Muscle of leg (tissue), 16 donors: ENCODE data around the gene UFC1. TPM values are rescaled to one million over a fixed set of nuclear protein-coding genes. Genes with fewer than 3 reads are reported as not detected.
"Not testable (repeated sequence)": the region's sequence is repeated elsewhere in the genome, so short reads cannot be mapped to it uniquely, and the experiment has no call there.

ENCODE experiments used
- DNase-seq: peaks from one replicate; pipeline ENCODE4 v3.0.0; 2013
- H3K27ac ChIP-seq: one replicate; pipeline ENCODE4 v1.5.1; 2013; ENCODE audit warnings: mild to moderate bottlenecking, low read length, control low read depth
- H3K27me3 ChIP-seq: one replicate; pipeline ENCODE4 v1.6.1; 2013; ENCODE audit warnings: low read length; ENCODE audit not compliant: control insufficient read depth, insufficient read depth
- H3K36me3 ChIP-seq: one replicate; pipeline ENCODE4 v1.6.1; 2013; ENCODE audit warnings: low read length; ENCODE audit not compliant: control insufficient read depth, insufficient read depth
- H3K4me1 ChIP-seq: one replicate; pipeline ENCODE4 v1.6.1; 2013; ENCODE audit warnings: low read length; ENCODE audit not compliant: control insufficient read depth, insufficient read depth
- H3K4me3 ChIP-seq: one replicate; pipeline ENCODE4 v1.5.1; 2013; ENCODE audit warnings: low read length, control low read depth
- H3K9me3 ChIP-seq: replicated peaks from 2 replicates; pipeline ENCODE4 v1.6.1; 2013; ENCODE audit warnings: low read depth, low read length; ENCODE audit not compliant: control insufficient read depth
- WGBS: methylation state at CpG from one replicate; pipeline ENCODE4 v1.1.5; 2013; ENCODE audit warnings: missing lambda C conversion rate; ENCODE audit not compliant: insufficient coverage; 5-methylcytosine and 5-hydroxymethylcytosine counted together
- long read RNA-seq, 11 donors: transcript quantifications; one replicate each; lab custom pipeline, GENCODE V29; 2026
- polyA plus RNA-seq, 8 donors: library from polyadenylated mRNA; unstranded; fragments of 120-200 nt; gene quantifications; one replicate each; pipeline versions ENCODE4 v1.2.1 to v1.2.3, GENCODE V29; 2013; ENCODE audit warnings: inconsistent platforms in 1 of 8, low replicate concordance in 1 of 8; ENCODE audit not compliant: insufficient read length in 8 of 8, insufficient read depth in 1 of 8
- total RNA-seq: library from RNA; stranded (reverse); fragments of 120-200 nt; gene quantifications from one replicate; pipeline ENCODE4 v1.2.4, GENCODE V29; 2013

The UFC1 gene
- 79.8 TPM for total RNA-seq
- polyA plus RNA-seq: 100 to 1,000 TPM in 7 of 8 donors, 10 to 100 TPM in 1; 90.7 to 132 (median 107) TPM
- long read RNA-seq, donor 1, transcript UFC1-201 (6 exons, 1,114 nt): major isoform, 26 of 52 reads
- long read RNA-seq, donor 1, partial matches to known transcripts: 25 of 52 reads
- long read RNA-seq, donor 1, other reads (novel, unspliced or antisense): 0 of 52 reads
- long read RNA-seq, donor 2, transcript UFC1-201 (6 exons, 1,114 nt): major isoform, 7 of 19 reads
- long read RNA-seq, donor 2, partial matches to known transcripts: 11 of 19 reads
- long read RNA-seq, donor 2, other reads (novel, unspliced or antisense): 0 of 19 reads
- long read RNA-seq, donor 3, transcript UFC1-206 (5 exons, 617 nt): minor isoform, 6 of 113 reads
- long read RNA-seq, donor 3, transcript UFC1-201 (6 exons, 1,114 nt): major isoform, 57 of 113 reads
- long read RNA-seq, donor 3, partial matches to known transcripts: 48 of 113 reads
- long read RNA-seq, donor 3, other reads (novel, unspliced or antisense): 0 of 113 reads
- long read RNA-seq, donor 4, transcript UFC1-201 (6 exons, 1,114 nt): major isoform, 24 of 55 reads
- long read RNA-seq, donor 4, partial matches to known transcripts: 28 of 55 reads
- long read RNA-seq, donor 4, other reads (novel, unspliced or antisense): 0 of 55 reads
- long read RNA-seq, donor 5, transcript UFC1-201 (6 exons, 1,114 nt): major isoform, 93 of 267 reads
- long read RNA-seq, donor 5, transcript UFC1-206 (5 exons, 617 nt): minor isoform, 8 of 267 reads
- long read RNA-seq, donor 5, partial matches to known transcripts: 166 of 267 reads
- long read RNA-seq, donor 5, other reads (novel, unspliced or antisense): 0 of 267 reads
- long read RNA-seq, donor 6, transcript UFC1-201 (6 exons, 1,114 nt): major isoform, 77 of 185 reads
- long read RNA-seq, donor 6, transcript UFC1-206 (5 exons, 617 nt): minor isoform, 5 of 185 reads
- long read RNA-seq, donor 6, partial matches to known transcripts: 101 of 185 reads
- long read RNA-seq, donor 6, other reads (novel, unspliced or antisense): 0 of 185 reads
- long read RNA-seq, donor 7, transcript UFC1-201 (6 exons, 1,114 nt): major isoform, 62 of 189 reads
- long read RNA-seq, donor 7, partial matches to known transcripts: 124 of 189 reads
- long read RNA-seq, donor 7, other reads (novel, unspliced or antisense): 0 of 189 reads
- long read RNA-seq, donor 8, transcript UFC1-201 (6 exons, 1,114 nt): major isoform, 44 of 49 reads
- long read RNA-seq, donor 8, partial matches to known transcripts: 0 of 49 reads
- long read RNA-seq, donor 8, other reads (novel, unspliced or antisense): 0 of 49 reads
- long read RNA-seq, donor 9, transcript UFC1-201 (6 exons, 1,114 nt): major isoform, 37 of 111 reads
- long read RNA-seq, donor 9, partial matches to known transcripts: 73 of 111 reads
- long read RNA-seq, donor 9, other reads (novel, unspliced or antisense): 0 of 111 reads
- long read RNA-seq, donor 10, transcript UFC1-201 (6 exons, 1,114 nt): major isoform, 69 of 151 reads
- long read RNA-seq, donor 10, partial matches to known transcripts: 80 of 151 reads
- long read RNA-seq, donor 10, other reads (novel, unspliced or antisense): 0 of 151 reads
- long read RNA-seq, donor 11, transcript UFC1-201 (6 exons, 1,114 nt): major isoform, 40 of 138 reads
- long read RNA-seq, donor 11, partial matches to known transcripts: 93 of 138 reads
- long read RNA-seq, donor 11, other reads (novel, unspliced or antisense): 0 of 138 reads

DNA sequence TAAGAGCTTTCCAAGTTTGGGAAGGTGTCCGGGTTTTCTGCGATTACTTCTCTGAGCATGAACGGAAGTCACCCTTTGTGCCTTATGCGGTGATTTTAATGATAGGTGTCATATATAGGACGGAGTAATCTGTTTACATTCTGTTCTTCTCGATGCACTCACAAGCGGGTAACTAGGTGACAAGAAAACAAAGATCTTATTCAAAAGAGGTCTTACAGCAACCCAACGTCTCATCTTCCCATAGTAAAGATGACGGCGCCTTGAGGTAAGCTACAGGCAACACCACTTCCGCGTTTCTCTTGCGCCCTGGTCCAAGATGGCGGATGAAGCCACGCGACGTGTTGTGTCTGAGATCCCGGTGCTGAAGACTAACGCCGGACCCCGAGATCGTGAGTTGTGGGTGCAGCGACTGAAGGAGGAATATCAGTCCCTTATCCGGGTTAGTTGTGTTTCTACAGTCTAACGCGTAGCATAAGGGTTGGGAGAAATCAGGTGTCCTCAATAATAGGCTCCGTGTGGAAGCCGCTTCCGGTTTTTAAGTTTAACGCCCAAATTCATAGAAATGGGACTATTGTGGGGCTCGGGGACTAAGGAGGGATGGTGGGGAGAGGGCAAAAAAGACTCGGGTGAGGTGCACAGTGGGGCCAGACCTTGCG, at the start of gene UFC1:
Gene UFC1, plus strand, starts transcription at position 297 of the 656 bp plus-strand sequence. Its CDS starts 20 bp downstream, at position 317.
- WGBS: 0% methylated on average over 23 of the region's 33 CpGs
- DNase-seq: peak; percentile 96
- peak within 1 kb of the TSS; percentile 91 for H3K27ac ChIP-seq

DNA sequence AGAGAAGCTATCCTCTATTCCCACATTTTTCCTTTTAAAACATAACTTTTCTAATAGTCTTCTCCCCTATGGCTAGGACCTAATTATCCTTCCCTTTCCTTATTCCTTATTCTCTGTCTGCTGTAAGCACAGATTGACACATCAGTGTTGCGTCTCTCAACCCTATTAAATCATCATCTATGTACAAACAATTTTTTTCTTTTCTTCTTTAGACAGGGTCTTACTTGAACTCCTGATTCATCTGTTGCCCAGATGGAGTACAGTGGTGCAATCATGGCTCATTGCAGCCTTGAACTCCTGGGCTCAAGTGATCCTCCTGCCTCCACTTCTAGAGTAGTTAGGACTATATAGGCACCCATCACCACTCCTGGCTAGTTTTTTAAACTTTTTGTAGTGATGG, 47.3 kb upstream of the UFC1 start:
- H3K4me1 ChIP-seq: no peaks in the 10 kb centered on the region
- H3K27ac ChIP-seq: no peak overlapping the region
- H3K36me3 ChIP-seq: peaks cover 13% of the 10 kb centered on the region
- H3K9me3 ChIP-seq: no peaks in the 10 kb centered on the region
- DNase-seq: no peak
- no peak overlapping the region for H3K4me3 ChIP-seq
- 71% methylated on average over 1 of the region's 1 CpG for WGBS
- H3K27me3 ChIP-seq: no peaks in the 10 kb centered on the region

More for the DNA sequence above, at the start of gene UFC1:
- H3K36me3 ChIP-seq: peaks cover 22% of the 10 kb centered on the region
- H3K27me3 ChIP-seq: no peaks in the 10 kb centered on the region
- H3K4me1 ChIP-seq: peaks cover 9% of the 10 kb centered on the region
- H3K9me3 ChIP-seq: no peaks in the 10 kb centered on the region
- peak within 1 kb of the TSS; percentile 56 for H3K4me3 ChIP-seq

DNA sequence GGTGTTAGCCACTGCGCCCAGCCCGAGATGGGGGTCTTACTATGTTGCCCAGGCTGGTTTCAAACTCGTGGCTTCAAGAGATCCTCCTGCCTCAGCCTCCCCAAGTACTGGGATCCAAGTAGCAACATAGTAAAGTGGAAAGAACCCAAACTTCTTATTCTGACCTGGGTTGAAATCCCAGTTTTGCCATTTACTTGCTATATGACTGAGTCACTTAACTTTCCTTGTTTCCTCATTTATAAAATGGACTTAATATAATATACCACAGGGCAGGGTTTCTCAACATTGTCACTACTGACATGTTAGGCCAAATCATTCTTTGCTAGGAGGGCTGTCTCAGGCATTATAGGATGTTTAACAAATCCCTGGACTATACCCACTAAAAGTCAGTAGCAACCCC, 42.7 kb upstream of the UFC1 start:
- Histone ChIP-seq H3K4me3 (no peak overlapping the region), H3K9me3 (no peaks in the 10 kb centered on the region), H3K36me3 (peaks cover 2% of the 10 kb centered on the region), H3K27ac (no peak overlapping the region), H3K27me3 (no peaks in the 10 kb centered on the region), H3K4me1 (no peaks in the 10 kb centered on the region)
- no peak for DNase-seq
- no CpG with 5 or more reads among the region's 3 CpGs for WGBS

DNA sequence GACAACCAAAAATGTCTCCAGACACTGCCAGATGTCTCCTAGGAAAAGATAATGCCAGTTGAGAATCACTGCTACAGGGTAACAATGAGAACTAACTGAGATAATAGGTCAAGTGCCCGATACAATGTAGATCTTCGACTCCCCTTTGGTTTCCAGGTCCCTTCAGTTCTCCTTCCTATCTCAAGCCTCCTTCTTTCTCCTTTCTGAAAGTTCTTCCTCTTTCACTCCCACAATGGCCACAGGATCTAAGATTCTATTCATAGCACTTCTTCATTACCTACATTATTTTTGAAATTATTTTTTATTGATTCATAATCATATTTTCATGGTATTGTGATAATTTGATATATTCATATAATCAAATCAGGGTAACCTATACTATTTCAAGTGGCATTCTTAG, 42.3 kb upstream of the UFC1 start:
- Histone ChIP-seq H3K4me3 (no peak overlapping the region), H3K9me3 (no peaks in the 10 kb centered on the region), H3K27me3 (no peaks in the 10 kb centered on the region), H3K27ac (no peak overlapping the region), H3K4me1 (peaks cover 4% of the 10 kb centered on the region), H3K36me3 (peaks cover 2% of the 10 kb centered on the region)
- DNase-seq: no peak
- no CpG with 5 or more reads among the region's 2 CpGs for WGBS

DNA sequence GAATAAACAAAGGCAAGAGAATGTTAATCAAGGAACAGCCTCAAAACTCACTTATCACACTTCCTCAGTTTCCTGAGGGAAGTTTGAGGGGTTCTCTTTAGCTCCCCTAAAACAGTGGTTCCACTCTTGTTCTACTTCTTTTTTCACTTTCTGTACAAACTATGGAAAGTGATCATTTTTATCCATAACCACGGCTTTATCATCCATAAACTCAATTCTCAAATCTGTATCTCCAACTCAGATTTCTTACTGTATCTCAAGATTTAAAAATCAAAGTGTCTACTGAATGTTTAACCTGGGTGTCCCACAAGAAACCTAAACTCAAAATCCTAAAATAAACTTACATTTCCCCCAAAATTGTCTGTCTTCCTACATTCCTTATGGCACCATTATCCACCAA, 39.9 kb upstream of the UFC1 start:
- Histone ChIP-seq H3K36me3 (peaks cover 2% of the 10 kb centered on the region), H3K4me1 (peaks cover 15% of the 10 kb centered on the region), H3K9me3 (no peaks in the 10 kb centered on the region), H3K4me3 (no peak overlapping the region), H3K27ac (no peak overlapping the region), H3K27me3 (no peaks in the 10 kb centered on the region)
- no peak for DNase-seq
- 100% methylated on average over 1 of the region's 1 CpG for WGBS

DNA sequence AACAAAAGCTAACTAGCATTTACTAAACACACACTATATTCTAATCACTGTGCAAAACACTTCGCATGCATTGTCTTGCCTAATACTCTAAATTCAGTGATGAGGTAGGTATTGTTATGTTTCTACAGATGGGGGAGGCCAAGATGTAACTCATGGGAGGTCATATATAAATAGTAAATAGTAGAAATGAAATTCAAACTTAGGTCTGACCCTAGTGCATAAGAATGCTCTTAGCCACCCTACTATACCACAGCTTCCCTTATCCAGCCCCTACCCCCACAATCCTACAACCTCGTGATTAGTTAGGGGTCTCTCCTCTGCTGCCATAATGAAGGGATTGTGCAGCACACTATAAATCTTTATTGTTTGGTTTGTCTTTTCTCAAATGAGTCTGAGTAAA, 39.2 kb upstream of the UFC1 start:
- no peaks in the 10 kb centered on the region for H3K27me3 ChIP-seq
- H3K9me3 ChIP-seq: no peaks in the 10 kb centered on the region
- no CpG with 5 or more reads among the region's 2 CpGs for WGBS
- DNase-seq: no peak
- no peak overlapping the region for H3K27ac ChIP-seq
- H3K36me3 ChIP-seq: peaks cover 5% of the 10 kb centered on the region
- peaks cover 22% of the 10 kb centered on the region for H3K4me1 ChIP-seq
- H3K4me3 ChIP-seq: no peak overlapping the region

DNA sequence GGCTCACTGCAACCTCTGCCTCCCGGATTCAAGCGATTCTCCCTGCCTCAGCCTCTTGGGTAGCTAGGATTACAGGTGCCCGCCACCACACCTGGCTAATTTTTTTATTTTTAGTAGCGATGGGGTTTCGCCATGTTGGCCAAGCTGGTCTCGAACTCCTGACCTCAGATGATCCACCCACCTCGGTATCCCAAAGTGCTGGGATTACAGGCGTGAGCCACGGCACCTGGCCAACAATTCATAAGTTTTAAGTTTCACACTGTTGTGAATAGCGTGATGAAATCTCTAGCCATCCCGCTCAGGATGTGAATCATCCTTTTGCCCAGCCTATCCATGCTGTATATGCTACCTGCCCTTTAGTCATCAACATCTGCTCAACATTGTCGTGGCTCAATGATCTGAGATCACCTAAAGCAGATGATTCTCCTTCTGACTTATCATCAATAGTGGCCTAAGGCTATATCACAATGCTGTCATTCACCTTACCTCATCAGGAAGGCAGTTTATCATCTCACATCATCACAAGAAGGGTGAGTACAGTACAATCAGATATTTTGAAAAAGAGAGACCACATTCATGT, 38.6 kb upstream of the UFC1 start:
- WGBS: 94% methylated on average over 10 of the region's 12 CpGs
- no peak overlapping the region for H3K27ac ChIP-seq
- no peak for DNase-seq
- no peaks in the 10 kb centered on the region for H3K9me3 ChIP-seq
- peaks cover 12% of the 10 kb centered on the region for H3K36me3 ChIP-seq
- H3K27me3 ChIP-seq: no peaks in the 10 kb centered on the region
- H3K4me1 ChIP-seq: peaks cover 26% of the 10 kb centered on the region
- H3K4me3 ChIP-seq: no peak overlapping the region

DNA sequence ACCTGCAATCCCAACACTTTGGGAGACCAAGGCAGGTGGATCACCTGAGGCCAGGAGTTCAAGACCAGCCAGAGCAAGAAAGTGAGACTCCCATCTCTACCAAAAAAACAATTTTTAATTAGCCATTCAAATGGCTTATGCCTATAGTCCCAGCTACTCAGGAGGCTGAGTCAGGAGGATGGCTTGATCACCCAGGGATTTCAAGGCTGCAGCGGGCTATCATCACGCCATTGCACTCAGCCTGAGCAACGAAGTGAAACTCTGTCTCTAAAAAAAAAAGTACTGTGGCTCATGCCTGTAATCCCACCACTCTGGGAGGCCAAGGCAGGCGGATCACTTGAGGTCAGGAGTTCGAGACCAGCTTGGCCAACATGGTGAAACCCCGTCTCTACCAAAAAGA, 37.8 kb upstream of the UFC1 start:
- not testable (repeated sequence) for H3K27ac ChIP-seq, H3K27me3 ChIP-seq, DNase-seq, H3K4me3 ChIP-seq, H3K9me3 ChIP-seq
- Histone ChIP-seq H3K36me3 (peaks cover 19% of the 10 kb centered on the region), H3K4me1 (peaks cover 28% of the 10 kb centered on the region)
- WGBS: 90% methylated on average over 5 of the region's 6 CpGs
